ENCODE data around the gene HCRTR1.

DNA sequence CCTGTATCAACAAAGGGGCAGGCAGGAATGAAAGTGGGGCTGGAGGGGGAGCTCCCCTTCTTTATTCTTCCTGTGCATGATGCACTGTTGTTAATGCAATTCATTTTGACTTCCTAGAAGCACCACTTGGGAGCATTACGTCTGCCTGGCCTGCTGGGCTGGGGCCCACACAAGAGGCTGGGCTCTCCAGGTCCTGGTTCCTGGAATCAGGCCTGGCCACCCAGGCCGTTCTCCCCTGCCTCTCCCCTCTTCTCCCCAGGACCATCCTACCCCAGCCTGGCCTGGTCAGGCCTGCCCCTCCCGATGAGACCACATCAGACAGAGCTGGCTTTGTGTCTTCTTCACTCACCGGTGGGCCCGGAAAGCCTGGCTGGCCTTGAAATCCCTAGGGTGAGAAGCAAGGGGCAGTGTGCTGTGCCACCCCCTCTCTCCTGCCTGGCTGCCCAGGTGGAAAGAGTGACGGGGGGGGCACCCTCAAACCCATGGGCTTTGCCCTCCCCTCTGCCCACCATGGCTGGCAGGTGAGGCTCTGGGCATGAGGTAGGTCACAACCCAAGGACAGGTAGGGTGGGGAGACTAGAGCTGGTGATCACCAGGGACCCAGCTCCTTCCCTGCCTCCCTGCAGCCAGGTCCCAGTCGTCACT is 47.9 kb downstream of the HCRTR1 start:
- TF ChIP-seq POLR2AphosphoS5 (IDR thresholded peaks at IDR 0.05) = no peak
- TF ChIP-seq POLR2A (IDR thresholded peaks at IDR 0.05) = no peak
- TF ChIP-seq, protein P1, sequence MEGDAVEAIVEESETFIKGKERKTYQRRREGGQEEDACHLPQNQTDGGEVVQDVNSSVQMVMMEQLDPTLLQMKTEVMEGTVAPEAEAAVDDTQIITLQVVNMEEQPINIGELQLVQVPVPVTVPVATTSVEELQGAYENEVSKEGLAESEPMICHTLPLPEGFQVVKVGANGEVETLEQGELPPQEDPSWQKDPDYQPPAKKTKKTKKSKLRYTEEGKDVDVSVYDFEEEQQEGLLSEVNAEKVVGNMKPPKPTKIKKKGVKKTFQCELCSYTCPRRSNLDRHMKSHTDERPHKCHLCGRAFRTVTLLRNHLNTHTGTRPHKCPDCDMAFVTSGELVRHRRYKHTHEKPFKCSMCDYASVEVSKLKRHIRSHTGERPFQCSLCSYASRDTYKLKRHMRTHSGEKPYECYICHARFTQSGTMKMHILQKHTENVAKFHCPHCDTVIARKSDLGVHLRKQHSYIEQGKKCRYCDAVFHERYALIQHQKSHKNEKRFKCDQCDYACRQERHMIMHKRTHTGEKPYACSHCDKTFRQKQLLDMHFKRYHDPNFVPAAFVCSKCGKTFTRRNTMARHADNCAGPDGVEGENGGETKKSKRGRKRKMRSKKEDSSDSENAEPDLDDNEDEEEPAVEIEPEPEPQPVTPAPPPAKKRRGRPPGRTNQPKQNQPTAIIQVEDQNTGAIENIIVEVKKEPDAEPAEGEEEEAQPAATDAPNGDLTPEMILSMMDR (IDR thresholded peaks at IDR 0.05) = no peak

Measured in upper lobe of left lung (tissue), 4 donors.